Thyroid gland (tissue), 4 donors: ENCODE results near the gene NOC4L. TPM values are rescaled to one million over a fixed set of nuclear protein-coding genes. Genes with fewer than 3 reads are reported as not detected.

Source experiments
- DNase-seq, 2 donors: peaks; one replicate each; pipeline ENCODE4 v3.0.0-alpha.2; 2019
- H3K27ac ChIP-seq, 3 donors: fragments of 200-600 bp; sonication (generic); 1 replicate in 2 of 3; 2 replicates in 1 of 3; pipeline ENCODE4 v1.5.1; 2016 to 2019; ENCODE audit warnings: mild to moderate bottlenecking in 1 of 3, moderate library complexity in 1 of 3
- H3K27me3 ChIP-seq: fragments of 200-600 bp; sonication (generic); one replicate; pipeline ENCODE4 v1.5.1; 2019
- H3K36me3 ChIP-seq, 2 donors: fragments of 200-600 bp; sonication (generic); one replicate each; pipeline ENCODE4 v1.5.1; 2016 to 2019
- H3K4me1 ChIP-seq, 2 donors: fragments of 200-600 bp; sonication (generic); one replicate each; pipeline ENCODE4 v1.5.1; 2017 to 2019
- H3K4me3 ChIP-seq, 3 donors: fragments of 200-600 bp; sonication (generic); replicated peaks in 1 of 3; 1 replicate in 2 of 3; 2 replicates in 1 of 3; pipeline ENCODE4 v1.5.1; 2016; ENCODE audit warnings: mild to moderate bottlenecking in 1 of 3
- H3K9me3 ChIP-seq: fragments of 200-600 bp; sonication (generic); one replicate; pipeline ENCODE4 v1.5.1; 2017
- POLR2A ChIP-seq, 2 donors: fragments of 450-650 bp; IDR thresholded peaks; one replicate each; pipeline ENCODE4 v1.6.1; 2017; ENCODE audit warnings: antibody characterized with exemption in 2 of 2, mild to moderate bottlenecking in 2 of 2, moderate library complexity in 1 of 2
- WGBS, 2 donors: methylation state at CpG; one replicate each; pipeline ENCODE4 v1.1.5; 2017; 5-methylcytosine and 5-hydroxymethylcytosine counted together
- intact Hi-C: fragments of 100-400 bp; cut with DNase I; formaldehyde crosslinking; loops from one replicate; pipeline ENCODE4 v1.15.1; 2023
- total RNA-seq, 4 donors: library from RNA; depleted of rRNA; stranded (reverse); fragments of >200 nt; gene quantifications; one replicate each; pipeline ENCODE4 v1.2.3, GENCODE V29; 2016
- TF ChIP-seq, protein P1 (sequence below), 6 experiments: fragments of 200-600 bp in 3 of 6; fragments of 450-650 bp in 3 of 6; sonication (generic) in 3 of 6; IDR thresholded peaks; one replicate each; pipeline ENCODE4 v1.5.1; 2016 to 2019; ENCODE audit warnings: antibody characterized with exemption in 6 of 6, mild to moderate bottlenecking in 2 of 6, inconsistent platforms in 1 of 6, moderate library complexity in 1 of 6

The NOC4L gene
- total RNA-seq, 4 donors from 2014 or later = 9.3 to 22.4 (median 10.1) TPM

DNA sequence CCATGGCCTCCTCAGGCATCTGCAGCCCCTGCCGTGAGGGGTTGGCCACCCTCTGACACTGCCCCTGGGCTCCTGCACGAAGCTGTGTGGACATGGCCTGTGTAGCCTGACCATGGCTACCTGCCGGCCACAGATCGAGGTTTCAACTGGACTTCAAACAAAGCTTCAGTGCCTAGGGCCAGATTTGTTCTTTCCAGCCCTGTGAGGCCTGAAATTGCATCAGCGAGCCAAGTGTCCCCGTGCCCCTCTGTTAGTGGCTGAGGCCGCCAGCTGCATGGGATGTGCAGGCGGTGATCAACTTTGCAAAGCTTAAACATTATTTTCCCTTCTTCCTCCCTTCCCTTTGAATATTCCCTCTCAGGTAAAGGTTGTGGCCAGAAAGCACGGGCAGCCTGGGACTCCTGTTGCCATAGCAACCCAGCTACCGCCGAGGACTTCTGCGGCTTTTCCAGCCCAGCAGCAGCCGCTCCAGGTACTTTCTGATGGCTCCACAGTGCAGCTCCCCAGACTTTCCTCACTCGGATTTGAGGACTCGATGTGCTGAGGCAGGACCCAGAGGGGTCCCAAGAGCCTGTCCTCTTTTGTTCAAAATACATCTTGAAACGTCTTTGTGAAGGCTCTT, 35.9 kb upstream of the NOC4L start:
- H3K9me3 ChIP-seq = no peaks in the 10 kb centered on the region
- intact Hi-C loops = no loop called here
- no peak overlapping the region for H3K27ac ChIP-seq
- no peak for TF ChIP-seq POLR2A (IDR thresholded peaks at IDR 0.05)
- TF ChIP-seq, protein P1, sequence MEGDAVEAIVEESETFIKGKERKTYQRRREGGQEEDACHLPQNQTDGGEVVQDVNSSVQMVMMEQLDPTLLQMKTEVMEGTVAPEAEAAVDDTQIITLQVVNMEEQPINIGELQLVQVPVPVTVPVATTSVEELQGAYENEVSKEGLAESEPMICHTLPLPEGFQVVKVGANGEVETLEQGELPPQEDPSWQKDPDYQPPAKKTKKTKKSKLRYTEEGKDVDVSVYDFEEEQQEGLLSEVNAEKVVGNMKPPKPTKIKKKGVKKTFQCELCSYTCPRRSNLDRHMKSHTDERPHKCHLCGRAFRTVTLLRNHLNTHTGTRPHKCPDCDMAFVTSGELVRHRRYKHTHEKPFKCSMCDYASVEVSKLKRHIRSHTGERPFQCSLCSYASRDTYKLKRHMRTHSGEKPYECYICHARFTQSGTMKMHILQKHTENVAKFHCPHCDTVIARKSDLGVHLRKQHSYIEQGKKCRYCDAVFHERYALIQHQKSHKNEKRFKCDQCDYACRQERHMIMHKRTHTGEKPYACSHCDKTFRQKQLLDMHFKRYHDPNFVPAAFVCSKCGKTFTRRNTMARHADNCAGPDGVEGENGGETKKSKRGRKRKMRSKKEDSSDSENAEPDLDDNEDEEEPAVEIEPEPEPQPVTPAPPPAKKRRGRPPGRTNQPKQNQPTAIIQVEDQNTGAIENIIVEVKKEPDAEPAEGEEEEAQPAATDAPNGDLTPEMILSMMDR (IDR thresholded peaks at IDR 0.05) = no peak
- H3K27me3 ChIP-seq = no peaks in the 10 kb centered on the region
- WGBS, 2 donors = 79 to 83% methylated on average over 16 of the region's 16 CpGs
- DNase-seq = no peak
- peaks cover 0 to 3% of the 10 kb centered on the region in 2 donors for H3K4me1 ChIP-seq
- no peak overlapping the region for H3K4me3 ChIP-seq
- H3K36me3 ChIP-seq = peaks cover 8 to 25% of the 10 kb centered on the region in 2 donors

DNA sequence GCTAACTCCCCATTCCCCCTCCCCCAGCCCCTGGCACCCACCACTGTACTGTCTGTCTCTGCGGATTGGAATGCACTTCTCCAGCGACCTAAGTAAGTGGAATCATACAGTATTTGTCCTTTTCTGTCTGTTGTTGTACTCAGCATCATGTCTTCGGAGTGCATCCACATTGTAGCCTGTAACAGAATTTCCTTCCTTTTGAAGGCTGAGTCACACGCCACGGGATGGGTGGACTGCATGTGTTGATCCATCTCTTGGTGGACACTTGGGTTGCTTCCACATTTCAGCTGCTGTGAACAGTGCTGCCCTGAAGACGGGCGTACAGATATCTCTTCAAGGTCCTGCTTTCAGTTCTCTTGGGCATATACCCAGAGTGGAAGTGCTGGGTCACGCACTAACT, 34.5 kb upstream of the NOC4L start:
- Histone ChIP-seq H3K4me3 (no peak overlapping the region), H3K36me3 (peaks cover 12 to 34% of the 10 kb centered on the region in 2 donors), H3K4me1 (no peaks in the 10 kb centered on the region), H3K27me3 (no peaks in the 10 kb centered on the region), H3K27ac (no peak overlapping the region), H3K9me3 (no peaks in the 10 kb centered on the region)
- intact Hi-C loops = no loop called here
- DNase-seq = no peak
- 92 to 93% methylated on average over 8 of the region's 8 CpGs for WGBS, 2 donors
- no peak for TF ChIP-seq POLR2A (IDR thresholded peaks at IDR 0.05)
- TF ChIP-seq, protein P1 (IDR thresholded peaks at IDR 0.05) = no peak

DNA sequence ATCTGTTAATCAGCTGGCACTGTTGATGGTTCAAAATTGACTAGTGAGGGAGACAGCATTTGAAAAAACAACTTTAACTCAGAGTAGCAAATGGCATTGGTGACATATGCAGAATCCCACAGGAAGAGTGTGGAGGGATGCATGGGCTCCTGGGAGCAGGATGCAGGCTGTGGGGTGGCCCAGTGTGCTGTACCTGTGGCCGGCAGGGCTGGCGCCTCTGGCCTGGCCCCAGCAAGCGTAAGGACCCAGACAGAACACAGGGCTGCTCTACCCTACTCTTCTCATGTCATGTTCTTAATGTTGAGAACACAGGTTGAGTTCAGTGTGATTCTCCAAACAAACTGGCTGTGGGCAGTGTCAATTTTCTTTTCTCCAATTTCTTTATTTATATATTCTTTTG, 33.6 kb upstream of the NOC4L start:
- Histone ChIP-seq H3K36me3 (peaks cover 17 to 43% of the 10 kb centered on the region in 2 donors), H3K4me1 (no peaks in the 10 kb centered on the region), H3K27me3 (no peaks in the 10 kb centered on the region)

DNA sequence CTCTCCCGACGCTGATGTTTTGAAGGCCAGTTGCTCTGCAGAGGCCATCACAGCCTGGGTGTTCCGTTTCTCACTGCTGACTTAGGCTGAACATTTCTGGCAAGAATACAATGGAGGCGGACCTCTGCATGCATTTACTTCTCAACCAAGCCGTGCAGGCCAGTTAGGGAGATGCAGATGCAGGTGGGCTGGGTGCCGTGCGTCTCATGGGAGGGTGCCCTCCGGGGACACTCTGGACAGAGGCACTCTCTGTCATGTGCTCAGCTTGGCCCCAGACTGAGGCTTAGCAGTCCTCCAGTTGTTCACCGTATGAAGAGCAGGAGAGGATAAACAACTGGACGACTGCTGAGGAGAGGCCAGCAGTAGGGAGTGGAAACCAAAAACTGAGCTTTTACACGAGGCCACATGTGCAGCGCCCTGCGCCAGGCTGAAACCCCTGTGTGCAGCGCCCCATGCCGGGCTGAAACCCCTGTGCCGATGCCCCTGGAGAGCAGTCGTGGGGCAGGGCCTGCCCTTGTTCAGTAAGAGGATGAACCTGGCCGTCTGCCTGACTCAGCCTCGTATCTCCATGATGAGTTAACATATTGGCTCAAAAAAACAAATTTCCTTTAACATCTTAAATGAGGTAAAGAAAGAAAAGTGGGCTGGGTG, 32.5 kb upstream of the NOC4L start:
- TF ChIP-seq, protein P1 (IDR thresholded peaks at IDR 0.05) = no peak
- TF ChIP-seq POLR2A (IDR thresholded peaks at IDR 0.05) = no peak
- peaks cover 17 to 47% of the 10 kb centered on the region in 2 donors for H3K36me3 ChIP-seq
- intact Hi-C loops = no loop called here
- no peaks in the 10 kb centered on the region for H3K9me3 ChIP-seq
- no peak overlapping the region for H3K4me3 ChIP-seq
- no peak for DNase-seq
- H3K27ac ChIP-seq = no peak overlapping the region
- WGBS, 2 donors = 90 to 91% methylated on average over 19 of the region's 19 CpGs
- no peaks in the 10 kb centered on the region for H3K4me1 ChIP-seq
- no peaks in the 10 kb centered on the region for H3K27me3 ChIP-seq

More for the DNA sequence above, 33.6 kb upstream of the NOC4L start:
- no peak for TF ChIP-seq POLR2A (IDR thresholded peaks at IDR 0.05)
- TF ChIP-seq, protein P1 (IDR thresholded peaks at IDR 0.05) = no peak
- intact Hi-C loops = no loop called here
- Histone ChIP-seq H3K4me3 (no peak overlapping the region), H3K27ac (no peak overlapping the region), H3K9me3 (no peaks in the 10 kb centered on the region)
- no peak for DNase-seq
- 64 to 96% methylated on average over 3 of the region's 3 CpGs for WGBS, 2 donors

DNA sequence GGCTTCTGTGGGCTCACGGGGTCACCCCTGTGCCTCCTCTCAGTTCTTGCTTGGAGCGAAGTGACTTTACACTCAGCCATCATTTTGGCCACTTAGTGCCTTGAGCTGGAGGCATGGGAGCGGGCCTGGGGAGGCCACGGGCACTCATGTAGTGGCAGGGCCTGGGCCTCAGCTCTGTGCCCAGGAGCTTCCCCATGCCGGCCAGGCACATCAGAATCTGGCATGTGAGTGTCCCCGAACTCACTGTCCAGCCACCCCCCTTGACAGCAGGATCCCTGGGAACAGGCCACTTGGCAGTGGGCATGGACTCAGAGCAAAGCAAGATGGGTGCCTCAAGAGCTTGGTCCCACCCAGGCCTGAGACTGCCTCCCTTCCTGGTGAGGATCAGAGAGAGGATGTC, 29.6 kb upstream of the NOC4L start:
- intact Hi-C loops = no loop called here
- Histone ChIP-seq H3K36me3 (peaks cover 9 to 36% of the 10 kb centered on the region in 2 donors), H3K27ac (no peak overlapping the region), H3K4me1 (no peaks in the 10 kb centered on the region), H3K9me3 (no peaks in the 10 kb centered on the region), H3K27me3 (no peaks in the 10 kb centered on the region), H3K4me3 (no peak overlapping the region)
- no peak for DNase-seq
- 98 to 99% methylated on average over 4 to 5 of the region's 6 CpGs for WGBS, 2 donors
- TF ChIP-seq POLR2A (IDR thresholded peaks at IDR 0.05) = no peak
- TF ChIP-seq, protein P1 (IDR thresholded peaks at IDR 0.05) = no peak
